Large intestine (tissue), 3 donors: ENCODE data around the gene BCL2L2. TPM values are rescaled to one million over a fixed set of nuclear protein-coding genes. Genes with fewer than 3 reads are reported as not detected.

Source experiments
- DNase-seq, 2 donors: peaks; one replicate each; pipeline versions ENCODE4 v3.0.0 to v3.0.0-alpha.2; 2013
- H3K27ac ChIP-seq: one replicate; pipeline ENCODE4 v1.5.1; 2013; ENCODE audit warnings: low read length
- H3K27me3 ChIP-seq: 2 replicates; pipeline ENCODE4 v1.6.1; 2013; ENCODE audit warnings: low read length; ENCODE audit not compliant: control insufficient read depth, insufficient read depth
- H3K36me3 ChIP-seq: 2 replicates; pipeline ENCODE4 v1.6.1; 2013; ENCODE audit warnings: low read length; ENCODE audit not compliant: control insufficient read depth, insufficient read depth
- H3K4me1 ChIP-seq: one replicate; pipeline ENCODE4 v1.6.1; 2013; ENCODE audit warnings: low read length; ENCODE audit not compliant: control insufficient read depth, insufficient read depth
- H3K4me3 ChIP-seq: one replicate; pipeline ENCODE4 v1.5.1; 2013; ENCODE audit warnings: low read length
- H3K9me3 ChIP-seq: one replicate; pipeline ENCODE4 v1.6.1; 2013; ENCODE audit warnings: mild to moderate bottlenecking, low read depth, low read length, moderate library complexity; ENCODE audit not compliant: control insufficient read depth
- WGBS: methylation state at CpG from one replicate; pipeline ENCODE4 v1.1.5; 2013; ENCODE audit warnings: low lambda C conversion rate; ENCODE audit not compliant: insufficient coverage; 5-methylcytosine and 5-hydroxymethylcytosine counted together
- polyA plus RNA-seq: library from polyadenylated mRNA; unstranded; fragments of 120-200 nt; gene quantifications from one replicate; pipeline ENCODE4 v1.2.1, GENCODE V29; 2013

Gene BCL2L2
- polyA plus RNA-seq, 1 donor = 53.8 TPM

DNA sequence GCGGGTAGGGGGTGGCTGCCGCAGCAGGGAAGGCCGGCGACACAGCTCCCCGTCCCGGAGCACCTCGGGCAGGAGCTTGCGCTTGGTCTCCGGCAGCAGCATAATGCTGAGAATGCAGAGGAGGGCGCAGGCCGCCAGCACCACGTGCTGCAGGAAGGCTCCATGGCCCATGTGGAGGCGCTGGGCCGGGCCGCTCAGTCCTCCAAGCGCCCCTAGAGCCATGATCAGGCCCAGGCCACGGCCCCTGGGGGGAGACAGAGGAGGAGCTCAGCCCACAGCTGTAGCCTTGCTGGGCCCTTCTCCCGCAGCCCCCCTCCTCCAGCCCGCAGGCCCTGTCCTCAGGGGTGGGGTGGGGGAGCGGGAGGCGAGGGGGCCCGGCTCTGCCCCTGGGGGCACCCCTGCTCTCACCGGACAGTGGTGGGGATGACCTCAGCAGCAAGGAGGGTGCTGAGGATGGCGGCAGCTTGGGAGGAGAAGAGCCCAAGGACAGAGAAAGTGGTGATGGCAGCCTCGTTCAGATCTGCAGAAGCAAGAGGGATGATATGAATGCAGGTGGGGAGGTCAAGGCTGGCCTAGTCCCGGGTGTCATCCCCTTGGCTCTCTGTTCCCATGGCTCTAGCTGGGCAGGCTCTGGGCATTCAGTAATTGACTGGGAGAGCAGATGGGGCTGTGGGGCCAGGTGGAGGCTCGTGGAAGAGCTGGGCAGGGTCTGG is 40.2 kb downstream of the BCL2L2 start:
- WGBS = no CpG with 5 or more reads among the region's 27 CpGs
- H3K27ac ChIP-seq = no peak overlapping the region

GRCh38 chr14:23347406-23348296 is 41.0 kb downstream of the BCL2L2 start:
- Histone ChIP-seq H3K27me3 (peaks cover 6% of the 10 kb centered on the region), H3K9me3 (no peaks in the 10 kb centered on the region), H3K4me1 (no peaks in the 10 kb centered on the region), H3K27ac (no peak overlapping the region), H3K36me3 (peaks cover 3% of the 10 kb centered on the region), H3K4me3 (no peak overlapping the region)
- WGBS = no CpG with 5 or more reads among the region's 19 CpGs
- DNase-seq = no peak

More for the DNA sequence above, 40.2 kb downstream of the BCL2L2 start:
- Histone ChIP-seq H3K4me3 (no peak overlapping the region), H3K4me1 (no peaks in the 10 kb centered on the region), H3K36me3 (peaks cover 3% of the 10 kb centered on the region), H3K9me3 (no peaks in the 10 kb centered on the region), H3K27me3 (peaks cover 8% of the 10 kb centered on the region)
- DNase-seq = no peak

DNA sequence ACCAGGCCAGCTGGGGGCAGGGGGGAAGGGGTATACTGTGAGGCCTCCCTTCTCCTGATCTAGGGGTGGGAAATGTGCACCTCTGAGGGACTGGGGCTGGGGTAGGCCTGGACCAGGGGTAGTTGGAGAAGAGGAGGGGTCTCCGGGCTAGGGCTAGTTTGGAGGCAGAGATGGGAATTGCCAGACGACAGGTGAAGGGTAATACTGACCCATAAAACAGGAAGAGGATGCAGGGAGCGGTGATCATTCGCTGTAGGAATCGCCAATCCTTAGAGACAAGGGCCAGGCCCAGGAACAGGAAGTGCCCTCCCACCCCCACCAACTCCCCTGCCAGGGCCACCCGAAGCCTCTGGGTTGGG is 41.6 kb downstream of the BCL2L2 start:
- peaks cover 5% of the 10 kb centered on the region for H3K4me1 ChIP-seq
- no peaks in the 10 kb centered on the region for H3K9me3 ChIP-seq
- no peak overlapping the region for H3K27ac ChIP-seq
- DNase-seq = no peak
- 80% methylated on average over 1 of the region's 6 CpGs for WGBS
- peaks cover 8% of the 10 kb centered on the region for H3K27me3 ChIP-seq
- H3K36me3 ChIP-seq = peaks cover 3% of the 10 kb centered on the region
- H3K4me3 ChIP-seq = no peak overlapping the region

DNA sequence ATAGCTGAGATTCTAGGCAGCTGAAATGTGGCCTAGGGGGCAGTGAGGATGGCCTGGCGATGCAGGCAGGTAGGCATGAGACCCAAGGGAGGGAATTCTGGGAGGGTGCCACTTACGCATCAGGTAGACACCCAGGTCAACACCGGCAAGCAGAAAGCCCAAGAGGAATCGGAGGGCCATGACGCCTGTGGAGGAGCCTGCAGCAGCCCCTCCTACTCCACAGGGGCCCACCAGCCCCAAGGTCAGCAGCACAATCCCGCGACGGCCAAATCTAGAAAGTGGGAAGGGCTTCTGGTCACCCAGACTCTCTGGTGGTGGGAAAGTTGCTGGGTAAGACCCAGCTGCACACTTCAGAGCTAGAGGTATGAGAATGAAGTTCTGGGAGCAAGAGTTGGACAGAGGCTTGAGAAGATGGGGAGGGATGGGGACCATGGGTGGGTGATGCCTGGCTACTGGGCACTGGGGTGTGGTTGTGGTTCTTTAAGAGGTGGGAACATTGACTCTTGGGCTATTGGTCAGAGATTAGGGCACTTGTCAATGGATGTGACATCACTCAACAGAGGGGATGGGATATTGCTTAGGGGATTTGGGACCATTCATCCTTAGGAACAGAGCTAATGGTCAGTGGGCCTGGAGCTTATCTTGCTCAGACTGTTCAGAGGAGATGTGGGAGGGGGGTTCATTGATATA is 42.7 kb downstream of the BCL2L2 start:
- DNase-seq = no peak
- peaks cover 6% of the 10 kb centered on the region for H3K4me1 ChIP-seq
- no peak overlapping the region for H3K4me3 ChIP-seq
- H3K9me3 ChIP-seq = no peaks in the 10 kb centered on the region
- WGBS = no CpG with 5 or more reads among the region's 8 CpGs
- H3K27ac ChIP-seq = no peak overlapping the region
- peaks cover 16% of the 10 kb centered on the region for H3K27me3 ChIP-seq
- H3K36me3 ChIP-seq = peaks cover 3% of the 10 kb centered on the region

GRCh38 chr14:23351681-23352505 is 45.3 kb downstream of the BCL2L2 start:
- DNase-seq = peak in 1 of 2 donors; percentile 41
- Histone ChIP-seq H3K4me3 (peak overlapping the region; percentile 60), H3K27me3 (peaks cover 17% of the 10 kb centered on the region), H3K27ac (no peak overlapping the region), H3K36me3 (peaks cover 3% of the 10 kb centered on the region), H3K4me1 (peaks cover 6% of the 10 kb centered on the region), H3K9me3 (no peaks in the 10 kb centered on the region)
- WGBS = no CpG with 5 or more reads among the region's 61 CpGs

DNA sequence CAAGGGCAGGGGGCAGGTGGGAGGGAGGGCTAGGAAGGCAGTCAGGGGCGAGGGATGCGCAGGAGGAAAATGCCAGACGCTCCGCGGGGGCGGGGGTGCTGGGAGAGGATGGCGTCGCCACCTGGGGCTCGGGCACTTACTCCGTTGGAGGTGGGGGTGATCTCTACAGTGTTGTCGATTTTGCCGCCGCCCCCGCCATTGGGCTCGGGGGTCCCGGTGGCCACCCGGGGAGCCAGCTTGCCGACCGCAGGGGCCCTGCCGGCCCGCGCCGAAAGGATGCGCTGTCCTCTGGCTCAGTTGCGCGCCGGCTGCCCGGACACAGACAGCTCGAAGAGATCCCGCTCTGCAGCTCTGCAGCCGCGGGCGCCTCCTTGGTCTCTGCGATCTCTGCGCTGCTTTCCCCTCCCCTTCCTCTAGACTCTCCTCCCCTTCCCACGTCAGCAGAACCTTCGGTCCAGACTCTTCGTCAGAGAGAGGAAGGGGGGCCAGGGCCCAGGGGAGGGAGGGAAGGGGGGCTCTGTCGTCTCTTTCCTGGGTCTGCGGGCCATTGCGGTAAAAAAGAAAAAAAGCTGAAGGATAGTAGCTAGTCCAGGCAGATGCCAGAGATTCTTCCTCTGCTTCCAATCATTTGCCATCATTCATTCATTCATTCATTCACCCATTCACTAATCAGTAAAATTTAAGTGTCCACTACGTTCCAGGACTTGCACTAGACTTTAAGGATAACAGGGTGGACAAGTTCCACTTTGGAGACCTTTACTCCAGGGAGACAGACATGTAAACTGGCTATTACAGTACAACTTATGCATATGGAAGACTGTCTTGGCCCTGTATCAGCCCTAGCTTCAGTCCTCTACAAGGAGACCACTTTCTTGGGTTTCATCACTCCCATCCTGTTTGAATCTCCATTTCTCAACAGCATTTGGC is 46.1 kb downstream of the BCL2L2 start, which contains the start of gene SLC22A17:
Gene SLC22A17 (minus strand): TSS at position 382 of the 927 bp plus-strand sequence.
- H3K27ac ChIP-seq = peak within 1 kb of the TSS; percentile 27
- peaks cover 17% of the 10 kb centered on the region for H3K27me3 ChIP-seq
- no peaks in the 10 kb centered on the region for H3K9me3 ChIP-seq
- no CpG with 5 or more reads among the region's 42 CpGs for WGBS
- H3K36me3 ChIP-seq = peaks cover 5% of the 10 kb centered on the region
- peaks cover 6% of the 10 kb centered on the region for H3K4me1 ChIP-seq
- H3K4me3 ChIP-seq = peak within 1 kb of the TSS; percentile 60
- peak; percentile 88 to 89 for DNase-seq

DNA sequence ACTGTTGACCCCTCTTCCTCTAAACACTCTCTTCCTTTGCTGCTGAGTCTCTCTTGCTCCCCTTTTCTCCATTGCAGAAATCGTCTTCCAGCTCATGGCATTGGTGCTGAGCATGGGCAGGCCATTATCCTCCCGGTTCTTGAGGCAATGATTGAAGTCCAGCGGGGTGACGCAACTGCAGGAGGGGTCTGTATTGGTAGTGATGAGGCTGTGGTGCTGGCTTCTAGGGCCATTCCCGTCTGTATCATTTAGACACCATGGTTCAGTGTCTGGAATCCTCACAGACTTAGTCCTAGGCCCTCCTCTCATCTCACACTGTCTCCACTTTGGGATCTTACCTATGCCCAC is 46.8 kb downstream of the BCL2L2 start:
- no CpG with 5 or more reads among the region's 5 CpGs for WGBS
- no peak overlapping the region for H3K27ac ChIP-seq

GRCh38 chr14:23354990-23355389 is 48.4 kb downstream of the BCL2L2 start:
- peaks cover 11% of the 10 kb centered on the region for H3K36me3 ChIP-seq
- H3K4me1 ChIP-seq = peaks cover 6% of the 10 kb centered on the region
- no peaks in the 10 kb centered on the region for H3K9me3 ChIP-seq
- H3K27me3 ChIP-seq = peaks cover 17% of the 10 kb centered on the region
- no peak for DNase-seq
- no peak overlapping the region for H3K27ac ChIP-seq
- WGBS = no CpG with 5 or more reads among the region's 6 CpGs
- H3K4me3 ChIP-seq = no peak overlapping the region

More for the DNA sequence above, 46.8 kb downstream of the BCL2L2 start:
- peaks cover 17% of the 10 kb centered on the region for H3K27me3 ChIP-seq
- DNase-seq = no peak
- H3K36me3 ChIP-seq = peaks cover 2% of the 10 kb centered on the region
- H3K4me1 ChIP-seq = peaks cover 6% of the 10 kb centered on the region
- H3K9me3 ChIP-seq = no peaks in the 10 kb centered on the region
- H3K4me3 ChIP-seq = no peak overlapping the region

- Histone ChIP-seq H3K4me1 (peaks cover 6% of the 10 kb centered on the region), H3K9me3 (no peaks in the 10 kb centered on the region), H3K36me3 (peaks cover 14% of the 10 kb centered on the region), H3K27ac (no peak overlapping the region), H3K4me3 (no peak overlapping the region), H3K27me3 (peaks cover 17% of the 10 kb centered on the region)
- no peak for DNase-seq
- WGBS = no CpG with 5 or more reads among the region's 6 CpGs
Measured at GRCh38 chr14:23355871-23356435, 49.3 kb downstream of the BCL2L2 start.
